ENCODE results near the gene C10orf143.
"Not testable (repeated sequence)": the region's sequence is repeated elsewhere in the genome, so short reads cannot be mapped to it uniquely, and the experiment has no call there.

The C10orf143 gene

DNA sequence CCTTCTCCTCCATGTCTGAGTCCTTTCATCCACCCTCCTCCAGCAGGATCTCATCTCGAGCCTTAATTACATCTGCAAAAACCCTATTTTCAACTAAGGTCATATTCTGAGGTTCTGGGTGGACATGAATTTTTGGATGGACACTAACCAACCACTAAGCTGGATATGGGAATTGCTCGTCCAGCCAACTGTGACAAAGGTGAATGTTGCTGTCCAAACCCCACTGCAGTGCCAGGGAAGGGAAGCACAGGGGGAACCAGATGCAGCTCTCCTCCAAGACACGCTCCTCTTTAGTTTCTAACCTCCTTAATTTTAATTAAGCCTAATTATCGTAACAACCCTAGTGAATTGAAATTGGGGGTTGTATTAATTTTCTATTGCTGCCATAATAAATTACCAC lies 81.4 kb downstream of the C10orf143 start:
- DNase-seq (ENCODE audit: low spot score): no peak

DNA sequence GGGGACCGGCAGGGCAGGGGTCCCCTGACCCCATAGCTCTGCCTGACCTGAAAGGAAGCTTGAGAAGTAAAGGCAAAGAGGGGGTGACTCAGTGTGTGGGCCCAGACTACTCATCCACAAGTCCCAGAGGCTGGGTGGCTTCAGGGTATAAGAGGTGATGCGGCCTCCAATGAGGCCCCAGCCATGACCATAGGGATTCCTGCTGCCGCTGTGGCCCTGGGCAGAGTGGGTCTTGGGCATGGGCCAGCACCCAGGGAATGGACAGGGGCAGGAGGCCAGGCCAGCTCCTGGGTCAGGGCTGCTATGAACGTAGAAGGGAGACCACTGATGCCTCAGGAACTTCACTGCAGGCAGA lies 82.2 kb downstream of the C10orf143 start:
- no peak for DNase-seq (ENCODE audit: low spot score)

DNA sequence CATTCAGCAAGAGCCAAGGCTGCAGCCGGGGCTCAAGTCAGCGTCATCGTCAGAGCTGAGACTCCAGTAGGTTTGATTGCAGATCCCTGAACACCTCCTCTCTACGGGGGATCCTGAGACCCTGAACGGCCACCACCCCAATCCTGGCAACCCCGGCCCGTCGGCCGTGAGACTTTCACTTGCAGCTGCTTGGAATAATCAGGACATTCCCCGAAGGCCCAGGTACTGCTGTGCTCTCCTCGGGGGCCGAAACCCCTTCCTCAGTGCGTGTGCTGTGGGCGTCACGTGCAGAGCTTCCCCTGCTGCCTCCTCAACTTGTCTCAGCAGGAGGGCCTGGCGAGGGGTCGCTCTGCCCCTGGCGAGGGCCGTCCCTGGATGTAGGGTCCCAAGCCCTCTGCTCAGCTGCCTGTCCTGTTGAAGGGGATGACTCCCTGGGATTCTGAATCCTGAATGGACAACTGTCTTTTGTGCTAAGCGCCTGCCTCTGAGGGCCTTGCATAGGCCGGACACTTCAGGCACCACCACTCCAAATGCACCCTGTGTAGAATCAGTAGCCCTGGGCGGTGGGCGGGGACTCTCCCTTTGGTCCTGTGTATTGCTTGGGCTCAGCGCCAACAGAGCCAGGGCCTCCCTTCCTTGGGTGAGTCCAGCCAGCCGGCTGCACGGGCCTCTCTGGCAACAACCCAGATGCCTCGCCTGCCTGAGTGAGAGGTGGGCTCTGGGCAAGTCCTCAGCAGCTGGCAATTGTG lies 82.7 kb downstream of the C10orf143 start:
- peak; percentile 5 for DNase-seq (ENCODE audit: low spot score)

DNA sequence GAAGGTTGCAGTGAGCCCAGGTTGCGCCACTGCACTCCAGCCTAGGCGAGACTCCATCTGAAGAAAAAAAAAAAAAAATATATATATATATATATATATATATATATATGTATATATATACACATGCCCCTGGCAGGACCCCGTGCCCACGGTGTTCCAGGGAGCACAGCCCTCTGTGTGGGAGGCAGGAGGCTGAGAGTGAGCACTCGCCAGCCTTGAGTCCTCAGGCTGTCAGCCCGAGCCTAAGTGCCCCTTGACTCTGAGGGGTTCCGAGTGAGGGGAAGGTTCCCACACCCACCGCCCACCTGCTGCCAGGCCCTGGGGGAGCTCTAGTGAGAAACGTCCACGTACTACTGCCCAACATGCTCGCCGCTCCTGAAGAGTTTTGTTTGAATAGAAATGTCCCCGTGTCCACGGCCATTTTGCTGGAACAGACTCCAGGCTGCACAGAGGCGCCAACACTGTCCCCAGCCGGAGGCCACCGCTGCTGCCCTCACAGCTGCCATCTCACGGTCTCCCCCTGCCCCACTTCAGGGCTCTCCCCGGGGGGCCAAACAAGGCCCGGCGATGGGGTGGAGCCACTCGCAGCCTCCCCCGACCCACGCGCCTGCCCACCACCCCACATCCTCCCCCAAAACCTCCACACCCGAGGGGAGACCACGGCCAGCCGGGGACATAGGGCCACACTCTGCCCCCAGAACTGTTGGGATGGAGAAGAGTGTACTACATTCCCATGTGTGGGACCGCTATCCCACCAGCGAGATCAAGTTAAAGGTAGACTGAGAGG lies 83.8 kb downstream of the C10orf143 start:
- DNase-seq (ENCODE audit: low spot score): no peak

DNA sequence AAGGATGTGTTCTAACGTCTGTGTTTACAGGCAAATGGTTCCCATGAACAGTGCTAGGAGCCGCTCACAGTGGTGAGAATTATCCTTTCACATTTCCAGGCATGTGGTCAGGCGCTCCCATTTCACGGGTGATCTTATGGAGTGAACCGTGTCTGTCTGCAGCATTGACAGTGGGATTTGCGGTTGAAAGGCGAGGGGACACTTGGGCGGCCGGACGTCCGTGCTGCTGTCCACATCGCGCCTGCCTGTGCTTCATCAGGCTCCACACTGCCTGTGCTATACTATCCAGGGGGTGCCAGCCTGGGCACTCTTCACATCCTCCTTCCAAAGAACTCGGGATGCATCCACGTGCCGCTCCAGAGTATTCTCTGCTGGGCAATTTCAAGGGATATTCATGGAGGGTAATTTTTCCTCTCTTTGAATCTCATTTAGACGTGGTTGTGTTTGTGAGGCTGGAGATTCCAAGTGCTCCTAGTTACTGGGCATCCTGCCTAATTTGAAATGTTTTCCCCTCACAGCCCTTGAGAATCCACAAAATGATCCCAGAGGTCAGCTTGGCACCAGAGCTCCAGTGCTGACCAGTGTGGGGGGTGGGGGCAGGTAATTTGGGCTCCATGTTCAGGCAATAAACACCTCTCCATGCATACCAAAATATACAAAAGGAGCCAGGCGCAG lies 84.7 kb downstream of the C10orf143 start:
- DNase-seq (ENCODE audit: low spot score): no peak

DNA sequence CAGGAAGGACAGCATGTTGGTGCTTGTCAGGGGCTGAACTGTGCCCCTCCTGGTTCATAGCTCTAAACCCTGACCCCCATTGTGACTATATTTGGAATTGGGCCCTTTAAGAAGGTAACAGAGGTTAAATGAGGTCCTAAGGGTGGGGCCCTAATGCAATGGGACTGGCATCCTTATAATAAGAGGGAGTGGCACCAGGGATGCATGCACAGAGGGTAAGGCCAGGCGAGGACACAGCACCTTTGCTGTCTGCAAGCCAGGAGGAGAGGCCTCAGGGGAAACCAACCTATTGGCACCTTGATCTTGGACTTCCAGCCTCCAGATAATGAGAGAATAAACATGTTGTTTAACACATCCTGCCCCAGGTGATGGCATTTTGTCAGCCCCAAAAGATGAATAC lies 85.3 kb downstream of the C10orf143 start:
- DNase-seq (ENCODE audit: low spot score): no peak

DNA sequence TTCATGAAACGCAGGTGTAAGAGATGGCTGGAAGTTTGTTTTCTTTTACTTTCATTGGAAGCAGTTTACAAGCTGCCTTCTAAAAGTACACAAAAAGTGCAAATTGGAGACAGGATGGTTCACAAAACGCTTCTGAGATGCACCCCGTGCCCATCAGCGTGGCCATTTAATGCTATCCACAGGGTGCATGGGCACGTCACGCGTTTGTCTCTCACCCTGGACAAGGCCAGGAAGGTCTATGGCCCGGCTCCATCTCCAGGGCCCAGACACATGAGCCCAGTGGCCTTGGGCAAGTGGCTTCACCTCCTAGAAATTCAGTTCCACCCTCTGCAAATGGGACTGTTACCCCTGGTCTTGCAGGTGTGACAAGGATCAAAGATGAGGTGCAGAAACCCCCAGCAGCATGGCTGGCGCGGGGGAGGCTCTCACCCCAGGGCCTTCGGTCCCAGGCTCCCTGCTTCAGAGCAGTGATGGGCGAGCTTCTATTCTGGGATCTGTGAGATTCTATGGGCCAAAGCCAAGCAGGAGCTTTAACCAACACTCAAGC lies 85.8 kb downstream of the C10orf143 start:
- DNase-seq (ENCODE audit: low spot score): no peak

DNA sequence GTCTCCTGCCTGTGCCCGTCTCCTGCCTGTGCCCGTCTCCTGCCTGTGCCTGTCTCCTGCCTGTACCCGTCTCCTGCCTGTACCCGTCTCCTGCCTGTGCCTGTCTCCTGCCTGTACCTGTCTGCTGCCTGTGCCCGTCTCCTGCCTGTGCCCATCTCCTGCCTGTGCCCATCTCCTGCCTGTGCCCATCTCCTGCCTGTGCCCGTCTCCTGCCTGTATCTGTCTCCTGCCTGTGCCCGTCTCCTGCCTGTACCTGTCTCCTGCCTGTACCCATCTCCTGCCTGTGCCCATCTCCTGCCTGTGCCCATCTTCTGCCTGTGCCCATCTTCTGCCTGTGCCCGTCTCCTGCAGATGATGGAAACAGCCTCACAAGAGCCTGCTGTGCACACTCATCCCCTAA lies 86.3 kb downstream of the C10orf143 start:
- not testable (repeated sequence) for DNase-seq (ENCODE audit: low spot score)

DNA sequence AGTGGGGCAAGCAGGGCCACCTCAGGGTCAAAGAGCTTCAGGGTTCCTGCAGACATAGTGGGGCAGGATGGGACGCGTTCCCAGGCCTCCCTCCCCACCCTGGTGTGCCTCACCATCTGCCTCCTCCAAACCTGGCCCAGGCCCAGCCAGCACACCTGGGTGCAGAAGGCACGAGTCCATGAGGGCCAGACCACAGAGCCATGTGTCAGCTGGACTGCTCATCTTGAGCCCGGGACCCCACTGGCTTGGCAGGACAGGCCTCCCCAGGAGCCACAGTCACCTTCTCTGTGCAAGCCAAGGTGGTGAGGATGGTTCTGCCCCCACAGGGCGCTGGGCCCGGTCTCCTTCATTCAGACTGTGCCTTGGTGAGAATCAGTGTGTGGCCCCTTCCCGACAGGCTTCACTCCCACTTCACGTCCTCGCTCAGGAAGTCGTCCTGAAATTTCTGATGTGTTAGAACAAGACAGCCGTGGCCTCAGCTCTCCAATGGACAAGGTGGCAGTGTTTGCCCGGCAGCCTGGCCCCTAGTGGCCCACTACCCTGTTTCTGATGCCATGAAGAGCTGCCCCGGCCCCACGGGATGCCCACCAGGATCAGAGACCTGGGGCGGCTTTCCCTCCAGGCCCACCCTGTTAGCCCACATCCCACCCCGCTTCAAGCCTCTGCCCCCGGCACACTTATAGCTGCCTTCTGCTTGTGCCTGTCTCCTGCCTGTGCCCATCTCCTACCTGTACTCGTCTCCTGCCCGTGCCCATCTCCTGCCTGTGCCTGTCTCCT lies 87.0 kb downstream of the C10orf143 start:
- DNase-seq (ENCODE audit: low spot score): no peak

DNA sequence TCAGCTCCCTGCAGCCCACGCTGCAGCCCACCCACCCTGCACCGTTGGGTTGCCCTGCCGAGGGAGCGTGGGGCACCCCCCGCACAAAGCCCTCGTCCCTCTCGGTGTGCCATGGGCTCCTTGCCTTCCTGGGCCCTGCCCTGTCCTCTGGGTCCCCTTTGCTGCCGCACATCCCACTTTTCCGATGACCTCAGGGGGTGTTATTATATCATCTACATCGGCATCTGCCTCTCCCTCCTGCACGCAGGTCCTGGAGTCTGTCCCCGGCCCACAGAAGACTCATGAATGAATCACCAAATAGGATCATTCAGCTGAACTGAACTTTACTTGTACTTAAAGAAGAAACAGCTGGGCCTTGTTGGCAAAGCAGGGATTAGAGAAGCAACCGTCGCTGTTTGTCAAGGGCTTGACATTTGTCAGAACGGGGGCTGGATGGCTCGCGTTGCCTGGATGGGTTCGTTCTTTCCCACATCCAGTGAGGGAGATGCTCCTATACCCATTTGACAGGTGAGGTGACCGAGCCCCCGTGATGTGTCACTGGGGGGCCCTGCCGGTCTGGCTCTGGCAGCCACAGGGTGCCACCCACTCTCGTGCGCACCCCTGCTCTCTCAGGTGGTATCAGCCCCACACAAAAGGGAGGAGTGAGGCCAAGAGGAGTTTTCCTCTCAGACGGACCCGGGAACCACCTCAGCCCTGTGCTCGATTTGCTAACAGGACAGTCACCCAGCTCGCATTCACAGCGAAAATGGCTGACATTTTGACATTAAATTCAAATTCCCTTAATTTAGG lies 87.9 kb downstream of the C10orf143 start:
- DNase-seq (ENCODE audit: low spot score): no peak

DNA sequence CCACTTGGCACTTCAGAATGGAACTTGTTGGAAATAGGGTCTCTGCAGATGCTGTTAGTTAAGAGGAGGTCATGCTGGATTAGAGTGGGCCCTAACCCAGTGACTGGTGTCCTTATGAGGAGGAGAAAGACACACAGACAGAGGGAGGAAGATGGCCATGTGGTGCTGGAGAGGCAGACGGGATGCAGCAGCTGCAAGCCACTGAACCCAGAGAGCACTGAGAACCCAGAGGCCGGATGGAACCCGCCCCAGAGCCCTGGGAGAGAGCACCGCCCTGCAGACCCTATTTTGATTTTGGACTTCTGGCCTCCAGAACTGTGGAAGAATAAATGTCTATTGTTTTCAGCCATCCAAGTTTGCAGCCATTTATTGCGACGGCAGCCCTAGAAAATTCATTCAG lies 88.5 kb downstream of the C10orf143 start:
- no peak for DNase-seq (ENCODE audit: low spot score)

DNA sequence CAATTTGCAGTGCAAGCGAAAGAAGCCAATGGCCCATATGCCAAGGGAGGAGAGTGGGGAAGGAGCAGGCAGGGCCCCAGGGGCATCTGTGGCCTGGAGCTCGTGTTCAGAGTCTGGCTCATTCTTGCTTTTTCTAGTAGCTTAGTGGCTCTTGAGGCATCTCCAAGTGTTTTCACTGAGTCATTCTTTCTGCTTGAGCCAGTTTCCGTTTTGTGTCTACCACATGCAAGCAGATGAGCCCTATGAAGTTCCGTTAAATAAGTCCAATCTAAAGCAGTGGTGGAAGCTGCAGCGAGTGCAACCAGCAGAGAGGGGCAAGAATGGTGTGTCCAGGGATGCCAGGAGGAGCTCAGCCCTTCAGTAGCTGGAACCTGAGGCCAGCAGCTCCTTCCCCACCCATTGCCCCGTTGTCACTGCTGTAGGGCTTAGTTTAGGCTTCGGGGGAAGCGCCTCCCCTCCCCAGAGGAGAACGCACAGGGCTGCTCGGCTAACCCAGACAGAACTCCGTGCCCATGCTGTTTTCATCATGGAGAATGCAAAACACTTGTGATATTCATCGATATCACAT lies 89.2 kb downstream of the C10orf143 start:
- DNase-seq (ENCODE audit: low spot score): no peak

DNA sequence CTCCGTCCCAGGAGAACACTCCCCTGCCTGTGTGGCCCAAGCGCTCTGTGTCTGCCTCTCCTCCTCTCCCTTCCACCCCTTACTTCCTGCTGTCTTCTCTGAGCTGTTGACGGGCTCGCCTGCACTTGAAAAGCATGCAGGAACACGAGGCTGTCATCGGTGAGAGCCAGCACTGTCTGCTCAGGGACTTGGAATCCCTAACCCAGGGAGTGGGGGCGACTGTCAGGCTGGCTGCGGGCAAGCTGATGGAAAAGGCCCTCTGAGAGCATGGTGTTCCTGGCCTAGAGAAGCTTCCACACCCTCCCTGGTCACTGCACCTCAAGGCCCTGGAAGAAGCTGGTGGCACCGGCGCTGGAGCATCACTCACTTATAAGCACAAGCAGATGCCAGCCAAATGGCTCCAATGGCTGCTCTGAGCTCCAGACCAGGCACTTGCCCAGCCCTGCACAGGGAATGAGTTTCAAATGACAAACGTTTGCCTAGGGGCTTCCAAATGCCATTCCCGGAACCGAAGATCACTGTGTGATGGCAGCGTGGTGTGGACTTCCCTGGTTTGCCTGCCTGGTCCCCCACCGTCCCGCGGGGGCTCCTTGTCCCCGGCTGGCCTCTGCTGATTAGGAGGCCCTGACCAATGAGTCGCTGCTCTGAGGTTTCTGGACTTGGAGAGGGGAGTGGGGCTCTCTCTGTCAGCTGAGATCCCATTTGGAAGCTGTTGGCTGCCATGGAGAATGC lies 89.8 kb downstream of the C10orf143 start:
- no peak for DNase-seq (ENCODE audit: low spot score)

DNA sequence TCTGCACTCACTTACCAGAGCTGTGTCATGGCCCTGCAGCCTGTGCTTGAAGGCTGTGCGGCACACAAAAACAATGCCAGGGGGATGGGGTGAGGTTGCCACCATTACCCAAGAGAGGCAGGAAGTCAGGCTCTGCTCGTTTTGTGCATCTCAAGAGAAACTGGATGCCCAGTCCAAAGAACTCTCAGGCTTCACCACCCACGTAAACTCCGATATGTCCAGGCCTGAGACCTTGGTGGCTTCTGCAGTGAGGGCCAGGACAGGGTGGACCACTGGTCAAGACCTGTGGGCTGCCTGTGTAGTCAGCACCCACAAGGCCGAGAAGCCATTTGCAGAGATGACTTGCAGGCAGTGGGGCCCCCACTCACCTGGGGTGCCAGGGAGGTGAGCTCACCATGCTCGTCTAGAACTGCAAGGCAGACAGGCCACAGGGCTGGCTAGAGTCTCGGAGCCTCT lies 91.9 kb downstream of the C10orf143 start:
- DNase-seq (ENCODE audit: low spot score): no peak

DNA sequence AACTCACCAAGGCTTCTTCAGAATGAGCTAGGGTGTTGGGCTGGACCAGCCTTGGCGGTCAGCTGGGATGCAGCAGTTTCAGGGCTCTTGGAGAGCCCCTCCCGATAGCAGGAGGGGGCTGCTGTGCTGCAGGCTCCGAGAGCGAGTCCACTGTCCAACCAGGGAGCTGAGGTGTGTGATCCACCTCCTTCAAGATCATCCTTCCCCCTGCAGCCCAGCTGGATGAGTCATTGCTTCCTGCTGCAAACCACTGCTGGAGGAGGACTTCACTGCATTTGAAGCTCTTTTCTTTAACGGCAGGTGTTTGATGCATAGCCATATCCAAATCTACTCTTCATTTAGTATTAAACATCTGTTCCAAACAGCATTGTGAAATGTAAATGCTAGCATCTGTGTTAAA lies 92.4 kb downstream of the C10orf143 start:
- DNase-seq (ENCODE audit: low spot score): no peak

DNA sequence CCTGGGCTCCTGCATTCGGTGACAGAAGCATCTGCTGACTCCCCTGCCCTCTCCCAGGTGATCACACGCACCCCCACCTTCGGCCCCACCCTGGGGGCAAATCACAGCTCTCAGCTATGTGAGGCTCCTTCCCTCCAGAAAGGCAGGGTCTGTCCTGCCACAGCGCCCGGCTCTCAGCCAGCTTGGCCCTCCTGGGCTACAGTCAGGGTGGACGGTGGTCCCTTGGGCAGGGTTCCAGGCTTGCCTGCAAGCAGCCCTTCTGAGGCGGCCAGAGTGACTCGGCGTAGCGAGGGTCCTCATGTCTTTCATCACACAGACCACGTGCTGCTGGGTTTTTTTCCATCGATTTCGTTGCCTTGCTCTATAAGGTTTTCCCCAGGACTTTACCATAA lies 93.0 kb downstream of the C10orf143 start:
- no peak for DNase-seq (ENCODE audit: low spot score)

DNA sequence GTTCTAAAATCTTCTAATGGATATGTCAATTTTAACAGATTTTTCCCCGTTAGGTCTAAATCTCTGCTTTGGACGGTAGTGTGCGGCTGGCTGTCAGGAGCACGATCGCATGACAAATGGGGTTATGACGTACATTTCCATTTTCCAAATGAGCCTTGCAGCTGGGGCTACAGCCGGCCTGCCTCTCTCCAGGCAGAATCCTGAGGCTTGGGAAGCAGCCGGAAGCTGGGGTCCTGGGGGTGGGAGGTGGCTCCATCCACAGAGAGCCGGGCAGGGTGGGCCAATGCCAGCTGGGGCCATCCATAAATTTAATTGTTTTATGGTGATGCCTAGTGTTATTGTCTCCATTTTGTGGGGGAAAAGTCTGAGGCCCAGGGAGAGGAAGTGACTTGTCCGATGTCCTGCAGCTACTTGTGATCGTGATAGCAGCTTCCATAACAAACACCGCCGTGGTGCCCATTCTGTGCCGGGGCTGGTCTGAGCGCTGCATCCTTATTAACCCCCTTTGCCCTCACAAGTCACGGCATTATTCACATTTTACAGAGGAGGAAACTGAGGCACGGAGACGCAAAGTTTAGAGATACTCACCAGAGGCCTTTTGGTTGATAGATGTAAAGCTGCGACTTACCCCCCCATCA lies 93.5 kb downstream of the C10orf143 start:
- DNase-seq (ENCODE audit: low spot score): no peak

DNA sequence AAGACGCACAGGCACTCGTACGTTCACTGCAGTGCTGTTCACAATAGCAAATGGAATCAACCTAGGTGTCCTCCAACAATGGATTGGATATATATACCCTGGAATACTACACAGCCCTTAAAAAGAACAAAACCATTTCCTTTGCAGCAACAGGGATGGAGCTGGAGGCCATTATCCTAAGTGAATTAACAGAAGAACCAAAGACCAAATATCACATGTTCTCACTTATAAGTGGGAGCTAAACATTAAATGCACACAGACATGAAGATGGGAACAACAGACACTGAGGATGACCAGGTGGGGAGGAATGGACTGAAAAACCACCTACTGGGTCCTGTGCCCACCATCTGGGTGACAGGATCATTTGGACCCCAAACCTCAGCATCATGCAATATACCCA lies 94.5 kb downstream of the C10orf143 start:
- no peak for DNase-seq (ENCODE audit: low spot score)

DNA sequence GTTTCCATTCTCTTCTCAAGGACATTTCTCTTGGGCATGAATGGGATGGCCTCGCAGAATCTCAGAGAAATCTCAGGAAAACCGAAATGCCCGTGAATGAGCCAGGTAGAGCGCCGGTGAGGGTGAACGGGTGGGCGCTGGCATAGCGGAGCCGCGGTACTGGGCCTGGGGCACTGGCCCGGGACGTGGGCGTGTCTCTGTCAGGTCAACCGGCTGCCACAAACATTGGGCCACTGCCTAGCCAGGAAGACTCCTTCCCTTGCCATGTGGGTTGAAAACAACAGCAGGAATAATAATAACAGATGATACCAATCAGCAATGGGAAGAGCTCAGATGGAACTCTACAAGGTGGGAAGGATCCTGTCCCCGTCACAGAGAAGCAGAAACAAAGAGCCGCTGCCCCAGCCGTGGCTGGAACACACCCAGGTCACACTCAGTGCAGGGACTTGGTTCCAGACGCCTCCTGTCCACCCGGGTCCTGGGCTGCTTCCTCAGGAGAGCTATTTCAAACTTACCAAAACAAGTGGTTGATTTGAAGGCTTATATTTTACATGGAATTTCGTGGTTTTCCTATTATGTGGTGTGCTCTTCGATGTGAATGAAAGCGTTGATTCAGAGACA lies 95.4 kb downstream of the C10orf143 start:
- DNase-seq (ENCODE audit: low spot score): no peak
